ENCODE data around the gene PALD1. TPM values are rescaled to one million over a fixed set of nuclear protein-coding genes. Genes with fewer than 3 reads are reported as not detected.

Gene PALD1
- total RNA-seq, 3 donors from 2014 or later, result 1.9 to 7.5 (median 5.9) TPM

DNA sequence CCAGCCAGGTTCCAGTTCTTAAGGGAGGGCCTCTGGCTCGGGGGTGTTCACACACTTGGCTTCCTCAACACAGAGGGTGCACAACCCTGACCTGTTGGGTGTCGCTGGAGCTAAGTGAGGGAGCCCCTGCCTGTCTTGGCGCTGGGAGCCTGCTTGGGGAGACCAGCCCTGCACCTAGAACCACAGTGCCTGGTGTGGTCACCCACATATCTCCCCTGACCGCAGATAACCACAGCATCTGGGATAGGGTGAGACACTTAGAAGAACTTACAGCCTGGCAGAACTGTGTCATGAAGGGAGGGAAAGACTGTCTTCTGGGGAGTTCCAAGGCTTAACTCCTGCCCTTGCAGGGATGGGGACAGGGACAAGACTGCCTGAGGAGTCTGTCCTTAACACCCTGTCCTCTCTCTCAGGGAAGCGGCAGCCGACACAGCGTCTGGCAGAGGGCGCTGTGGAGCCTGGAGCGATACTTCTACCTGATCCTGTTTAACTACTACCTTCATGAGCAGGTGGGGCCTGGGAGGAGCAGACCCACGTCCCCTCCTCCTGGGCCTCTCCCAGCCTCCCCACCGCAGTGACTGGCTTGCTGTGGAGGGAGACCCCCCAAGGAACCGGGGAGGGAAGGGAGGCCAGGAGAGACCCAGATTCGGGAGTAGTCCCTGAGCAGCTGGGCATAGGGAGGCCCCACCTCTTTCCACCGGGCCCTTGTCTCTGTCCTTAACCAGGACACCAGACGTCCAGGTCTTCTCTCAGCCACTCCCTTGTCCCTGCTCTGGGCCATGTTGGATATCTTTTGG lies 59.0 kb downstream of the PALD1 start:
- no peaks in the 10 kb centered on the region for H3K36me3 ChIP-seq
- H3K4me1 ChIP-seq, result no peaks in the 10 kb centered on the region
- TF ChIP-seq, protein P1, sequence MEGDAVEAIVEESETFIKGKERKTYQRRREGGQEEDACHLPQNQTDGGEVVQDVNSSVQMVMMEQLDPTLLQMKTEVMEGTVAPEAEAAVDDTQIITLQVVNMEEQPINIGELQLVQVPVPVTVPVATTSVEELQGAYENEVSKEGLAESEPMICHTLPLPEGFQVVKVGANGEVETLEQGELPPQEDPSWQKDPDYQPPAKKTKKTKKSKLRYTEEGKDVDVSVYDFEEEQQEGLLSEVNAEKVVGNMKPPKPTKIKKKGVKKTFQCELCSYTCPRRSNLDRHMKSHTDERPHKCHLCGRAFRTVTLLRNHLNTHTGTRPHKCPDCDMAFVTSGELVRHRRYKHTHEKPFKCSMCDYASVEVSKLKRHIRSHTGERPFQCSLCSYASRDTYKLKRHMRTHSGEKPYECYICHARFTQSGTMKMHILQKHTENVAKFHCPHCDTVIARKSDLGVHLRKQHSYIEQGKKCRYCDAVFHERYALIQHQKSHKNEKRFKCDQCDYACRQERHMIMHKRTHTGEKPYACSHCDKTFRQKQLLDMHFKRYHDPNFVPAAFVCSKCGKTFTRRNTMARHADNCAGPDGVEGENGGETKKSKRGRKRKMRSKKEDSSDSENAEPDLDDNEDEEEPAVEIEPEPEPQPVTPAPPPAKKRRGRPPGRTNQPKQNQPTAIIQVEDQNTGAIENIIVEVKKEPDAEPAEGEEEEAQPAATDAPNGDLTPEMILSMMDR (IDR thresholded peaks at IDR 0.05), result no peak
- TF ChIP-seq POLR2AphosphoS5 (IDR thresholded peaks at IDR 0.05), result no peak
- TF ChIP-seq POLR2A (IDR thresholded peaks at IDR 0.05), result no peak
- no peak overlapping the region for H3K27ac ChIP-seq
- no peak overlapping the region for H3K4me3 ChIP-seq
- no peak for DNase-seq (ENCODE audit: low spot score in 2 of 2)
- intact Hi-C loops (cut with DNase I; ENCODE audit: low total_unique reads), result no loop called here
- no peaks in the 10 kb centered on the region for H3K27me3 ChIP-seq
- H3K9me3 ChIP-seq, result no peaks in the 10 kb centered on the region

DNA sequence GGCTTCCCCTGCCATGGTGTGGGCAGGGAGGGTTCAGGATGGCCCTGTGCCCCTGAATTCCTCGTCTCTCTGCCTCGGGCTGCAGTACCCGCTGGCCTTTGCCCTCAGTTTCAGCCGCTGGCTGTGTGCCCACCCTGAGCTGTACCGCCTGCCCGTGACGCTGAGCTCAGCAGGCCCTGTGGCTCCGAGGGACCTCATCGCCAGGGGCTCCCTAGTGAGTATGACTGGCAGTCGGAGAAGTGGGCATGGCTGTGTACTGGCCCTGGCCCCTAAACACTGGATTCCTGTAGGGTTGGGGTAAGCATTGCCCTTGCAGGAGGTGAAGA lies 59.6 kb downstream of the PALD1 start:
- intact Hi-C loops (cut with DNase I; ENCODE audit: low total_unique reads), result no loop called here
- Histone ChIP-seq H3K36me3 (no peaks in the 10 kb centered on the region), H3K4me3 (no peak overlapping the region), H3K27me3 (no peaks in the 10 kb centered on the region), H3K27ac (no peak overlapping the region), H3K4me1 (no peaks in the 10 kb centered on the region), H3K9me3 (no peaks in the 10 kb centered on the region)
- DNase-seq (ENCODE audit: low spot score in 2 of 2), result no peak
- no peak for TF ChIP-seq POLR2A (IDR thresholded peaks at IDR 0.05)
- TF ChIP-seq POLR2AphosphoS5 (IDR thresholded peaks at IDR 0.05), result no peak

DNA sequence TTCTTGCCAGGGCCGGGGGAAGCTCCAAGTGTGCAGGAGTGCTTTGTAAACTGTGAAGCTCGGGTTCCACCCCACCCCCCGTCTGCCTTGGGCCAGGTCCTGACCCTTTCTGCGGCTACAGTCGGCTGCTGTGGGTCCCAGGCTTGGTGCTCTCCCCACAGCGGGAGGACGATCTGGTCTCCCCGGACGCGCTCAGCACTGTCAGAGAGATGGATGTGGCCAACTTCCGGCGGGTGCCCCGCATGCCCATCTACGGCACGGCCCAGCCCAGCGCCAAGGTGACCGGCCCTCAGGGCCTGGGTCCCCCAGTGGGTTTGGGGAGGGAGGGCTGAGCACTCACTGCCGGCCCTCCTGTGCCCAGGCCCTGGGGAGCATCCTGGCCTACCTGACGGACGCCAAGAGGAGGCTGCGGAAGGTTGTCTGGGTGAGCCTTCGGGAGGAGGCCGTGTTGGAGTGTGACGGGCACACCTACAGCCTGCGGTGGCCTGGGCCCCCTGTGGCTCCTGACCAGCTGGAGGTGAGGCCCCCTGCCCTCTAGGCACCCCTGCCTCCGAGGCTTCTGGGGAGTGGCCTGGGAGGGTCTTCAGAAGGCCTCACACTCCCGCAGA lies 60.3 kb downstream of the PALD1 start:
- H3K27ac ChIP-seq, result no peak overlapping the region
- H3K36me3 ChIP-seq, result no peaks in the 10 kb centered on the region

DNA sequence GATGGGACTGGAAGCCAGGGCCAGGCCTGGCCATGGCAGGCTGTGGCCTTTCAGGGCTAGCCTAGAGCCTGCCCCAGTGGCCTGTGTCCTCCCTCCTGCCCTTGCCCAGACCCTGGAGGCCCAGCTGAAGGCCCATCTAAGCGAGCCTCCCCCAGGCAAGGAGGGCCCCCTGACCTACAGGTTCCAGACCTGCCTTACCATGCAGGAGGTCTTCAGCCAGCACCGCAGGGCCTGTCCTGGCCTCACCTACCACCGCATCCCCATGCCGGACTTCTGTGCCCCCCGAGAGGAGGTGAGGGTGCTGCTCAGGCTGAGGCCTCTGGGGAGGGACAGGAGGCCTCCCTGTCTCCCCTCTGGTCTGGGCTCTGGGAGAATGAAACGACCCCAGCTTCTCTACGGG lies 60.9 kb downstream of the PALD1 start:
- Histone ChIP-seq H3K27ac (no peak overlapping the region), H3K36me3 (no peaks in the 10 kb centered on the region)
- intact Hi-C loops (cut with DNase I; ENCODE audit: low total_unique reads), result no loop called here

More for the DNA sequence above, 60.3 kb downstream of the PALD1 start:
- no peaks in the 10 kb centered on the region for H3K4me1 ChIP-seq
- H3K27me3 ChIP-seq, result no peaks in the 10 kb centered on the region
- TF ChIP-seq POLR2AphosphoS5 (IDR thresholded peaks at IDR 0.05), result no peak
- TF ChIP-seq, protein P1 (IDR thresholded peaks at IDR 0.05), result no peak
- no peak for TF ChIP-seq POLR2A (IDR thresholded peaks at IDR 0.05)
- no peaks in the 10 kb centered on the region for H3K9me3 ChIP-seq
- no peak overlapping the region for H3K4me3 ChIP-seq
- intact Hi-C loops (cut with DNase I; ENCODE audit: low total_unique reads), result no loop called here
- DNase-seq (ENCODE audit: low spot score in 2 of 2), result no peak

DNA sequence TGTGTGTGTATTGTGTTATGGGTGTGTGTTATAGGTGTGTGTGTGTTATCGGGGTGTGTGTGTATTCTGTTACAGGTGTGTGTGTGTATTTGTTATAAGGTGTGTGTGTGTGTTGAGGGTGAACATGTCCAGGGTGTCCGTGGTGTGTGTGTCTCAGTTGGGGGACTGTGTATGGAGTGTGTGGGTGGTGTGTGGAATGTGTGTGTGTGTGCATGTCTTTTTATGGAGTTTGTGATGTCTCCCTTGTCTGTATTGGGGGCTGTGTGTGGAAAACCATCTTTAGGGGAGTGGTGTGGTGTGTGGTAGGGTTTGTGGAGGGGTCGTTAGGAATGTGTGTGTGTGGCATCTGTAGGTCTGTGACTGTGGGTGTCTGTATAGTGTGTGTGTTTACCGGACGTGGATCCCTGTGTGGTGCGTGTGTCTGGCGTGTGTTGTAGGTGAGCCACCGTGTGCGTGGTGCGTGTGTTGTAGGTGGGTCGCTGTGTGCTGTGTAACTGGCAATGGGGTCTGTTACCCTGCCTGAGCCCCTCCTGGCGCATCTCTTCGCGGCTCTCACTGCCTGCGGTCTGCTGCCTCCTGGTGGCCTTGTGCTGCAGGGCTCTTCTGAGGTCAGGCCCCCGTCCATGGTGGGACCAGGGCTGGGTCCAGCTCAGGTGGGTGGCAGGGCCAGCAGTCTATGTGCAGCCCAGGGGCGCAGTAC lies 61.7 kb downstream of the PALD1 start:
- no peak overlapping the region for H3K4me3 ChIP-seq
- H3K4me1 ChIP-seq, result no peaks in the 10 kb centered on the region
- no peak for TF ChIP-seq POLR2AphosphoS5 (IDR thresholded peaks at IDR 0.05)
- no peak for TF ChIP-seq POLR2A (IDR thresholded peaks at IDR 0.05)
- TF ChIP-seq, protein P1 (IDR thresholded peaks at IDR 0.05), result peak in 1 of 3 donors; percentile 32
- no peaks in the 10 kb centered on the region for H3K36me3 ChIP-seq
- no peak overlapping the region for H3K27ac ChIP-seq
- DNase-seq (ENCODE audit: low spot score in 2 of 2), result no peak
- intact Hi-C loops (cut with DNase I; ENCODE audit: low total_unique reads), result loop anchor here (5.0 kb wide), 1 partner anchor 652 kb away; no protein-coding TSS in a partner anchor
- no peaks in the 10 kb centered on the region for H3K9me3 ChIP-seq
- H3K27me3 ChIP-seq, result no peaks in the 10 kb centered on the region

More for the DNA sequence above, 60.9 kb downstream of the PALD1 start:
- no peak for DNase-seq (ENCODE audit: low spot score in 2 of 2)
- Histone ChIP-seq H3K4me1 (no peaks in the 10 kb centered on the region), H3K27me3 (no peaks in the 10 kb centered on the region), H3K4me3 (no peak overlapping the region), H3K9me3 (no peaks in the 10 kb centered on the region)
- TF ChIP-seq POLR2AphosphoS5 (IDR thresholded peaks at IDR 0.05), result no peak
- TF ChIP-seq, protein P1 (IDR thresholded peaks at IDR 0.05), result no peak
- no peak for TF ChIP-seq POLR2A (IDR thresholded peaks at IDR 0.05)

Data from breast epithelium (tissue), 4 donors.